A549 (cell line): ENCODE data around the gene CRYZ. TPM values are rescaled to one million over a fixed set of nuclear protein-coding genes. Genes with fewer than 3 reads are reported as not detected.

ENCODE experiments used
- ATAC-seq, 2 experiments: fragments of 200-7000 bp in 1 of 2; fragments of >200 bp in 1 of 2; cut with Nextera tagmentation in 1 of 2; cut with Tn5 transposase in 1 of 2; 3 replicates each; pipeline versions ENCODE4 v1.8.0 to v1.9.1; 2018 to 2020; ENCODE audit warnings: mild to moderate bottlenecking in 1 of 2, moderate library complexity in 1 of 2
- CTCF ChIA-PET: fragments of 300-600 bp; sonication (Branson Sonifier 250); formaldehyde crosslinking; extraction: SDS; loops from one replicate; lab custom pipeline; 2021; ENCODE audit warnings: antibody characterized with exemption, inconsistent platforms; lab: Yijun Ruan, JAX
- POLR2A ChIA-PET: fragments of 350-600 bp; formaldehyde crosslinking; extraction: SDS; loops from one replicate; lab custom pipeline; 2021; ENCODE audit warnings: antibody characterized with exemption, inconsistent platforms; lab: Yijun Ruan, JAX
- DNase-seq, 2 experiments: peaks; one replicate each; pipeline versions ENCODE4 v3.0.0 to v3.0.0-alpha.2; 2011 to 2016; ENCODE audit warnings: low read depth in 1 of 2, low spot score in 1 of 2
- FAIRE-seq: peaks from 2 replicates; lab custom pipeline; 2011; peaks lifted over from hg19 to GRCh38; lab: Jason Lieb, UNC
- H3K27ac ChIP-seq, 2 experiments: fragments of >200 bp; sonication (Bioruptor Twin); formaldehyde crosslinking; 3 replicates each; pipeline ENCODE4 v1.5.1; 2016 to 2017
- H3K4me1 ChIP-seq: fragments of >200 bp; sonication (Bioruptor Twin); formaldehyde crosslinking; 3 replicates; pipeline ENCODE4 v1.6.1; 2016
- H3K4me2 ChIP-seq: fragments of >200 bp; sonication (Bioruptor Twin); formaldehyde crosslinking; 3 replicates; pipeline ENCODE4 v1.6.1; 2016
- H3K4me3 ChIP-seq: fragments of >200 bp; sonication (Bioruptor Twin); formaldehyde crosslinking; 3 replicates; pipeline ENCODE4 v1.5.1; 2016
- H3K9me3 ChIP-seq: fragments of >200 bp; sonication (Bioruptor Twin); formaldehyde crosslinking; 3 replicates; pipeline ENCODE4 v1.6.1; 2016
- ATOH8 ChIP-seq: fragments of 250-450 bp; sonication (Bioruptor Pico); IDR thresholded peaks from 2 replicates; pipeline ENCODE4 v1.5.0; 2020; ENCODE audit warnings: low read depth, mild to moderate bottlenecking, moderate library complexity
- BCL3 ChIP-seq: fragments of >200 bp; sonication (Bioruptor Twin); formaldehyde crosslinking; IDR thresholded peaks from 3 replicates; pipeline ENCODE4 v1.6.1; 2016
- CBX2 ChIP-seq: fragments of 200-600 bp; sonication (generic); IDR thresholded peaks from 2 replicates; pipeline ENCODE4 v1.6.1; 2016; ENCODE audit warnings: low read depth, mild to moderate bottlenecking, borderline replicate concordance
- CBX8 ChIP-seq: fragments of 200-600 bp; sonication (generic); IDR thresholded peaks from 2 replicates; pipeline ENCODE4 v1.6.1; 2016
- CEBPB ChIP-seq, 2 experiments: fragments of >200 bp in 1 of 2; sonication (Bioruptor Twin) in 1 of 2; formaldehyde crosslinking in 1 of 2; IDR thresholded peaks; 2 replicates each; pipeline ENCODE4 v1.6.1; 2012 to 2016
- CHD4 ChIP-seq: fragments of 200-600 bp; sonication (generic); IDR thresholded peaks from 2 replicates; pipeline ENCODE4 v1.6.1; 2016; ENCODE audit warnings: antibody characterized with exemption, mild to moderate bottlenecking, borderline replicate concordance
- CTCF ChIP-seq: fragments of >200 bp; sonication (Bioruptor Twin); formaldehyde crosslinking; IDR thresholded peaks from 3 replicates; pipeline ENCODE4 v1.5.1; 2016
- EHF ChIP-seq: fragments of 250-450 bp; sonication (Bioruptor Pico); IDR thresholded peaks from 2 replicates; pipeline ENCODE4 v1.5.0; 2020; ENCODE audit warnings: mild to moderate bottlenecking
- EHMT2 ChIP-seq: fragments of 200-600 bp; sonication (generic); IDR thresholded peaks from 2 replicates; pipeline ENCODE4 v1.6.1; 2016; ENCODE audit warnings: antibody characterized with exemption, low read depth, mild to moderate bottlenecking, moderate library complexity
- ELK1 ChIP-seq: fragments of 150-350 bp; IDR thresholded peaks from 2 replicates; pipeline ENCODE4 v1.6.1; 2014; ENCODE audit warnings: low read depth, mild to moderate bottlenecking, low read length
- FOXS1 ChIP-seq: fragments of 250-450 bp; sonication (Bioruptor Pico); IDR thresholded peaks from 2 replicates; pipeline ENCODE4 v1.5.0; 2020; ENCODE audit warnings: mild to moderate bottlenecking, moderate library complexity
- HEYL ChIP-seq: fragments of 250-450 bp; sonication (Bioruptor Pico); IDR thresholded peaks from 2 replicates; pipeline ENCODE4 v1.8.0; 2021; ENCODE audit warnings: mild to moderate bottlenecking, moderate library complexity
- JUN ChIP-seq, 2 experiments: fragments of >200 bp; sonication (Bioruptor Twin); formaldehyde crosslinking; IDR thresholded peaks; 2 replicates in 1 of 2; 3 replicates in 1 of 2; pipeline ENCODE4 v1.6.1; 2016 to 2017
- MAX ChIP-seq: IDR thresholded peaks from 2 replicates; pipeline ENCODE4 v1.6.1; 2012
- NPAS2 ChIP-seq: fragments of 250-450 bp; sonication (Bioruptor Pico); IDR thresholded peaks from 2 replicates; pipeline ENCODE4 v1.8.0; 2022; ENCODE audit warnings: mild to moderate bottlenecking, moderate library complexity, borderline replicate concordance
- PBX3 ChIP-seq: IDR thresholded peaks from 2 replicates; pipeline ENCODE4 v1.6.1; 2012
- PHF8 ChIP-seq: fragments of 200-600 bp; sonication (generic); IDR thresholded peaks from 2 replicates; pipeline ENCODE4 v1.6.1; 2016; ENCODE audit warnings: low read depth, mild to moderate bottlenecking, antibody characterized with exemption, moderate library complexity, borderline replicate concordance
- POLR2AphosphoS2 ChIP-seq: conservative IDR thresholded peaks from 2 replicates; pipeline ENCODE4 v1.6.1; 2012; ENCODE audit warnings: low read length, improper control_type of control experiment, inconsistent platforms
- RAD21 ChIP-seq, 2 experiments: fragments of >200 bp in 1 of 2; sonication (Bioruptor Twin) in 1 of 2; formaldehyde crosslinking in 1 of 2; IDR thresholded peaks in 1 of 2; conservative IDR thresholded peaks in 1 of 2; 2 replicates in 1 of 2; 3 replicates in 1 of 2; pipeline ENCODE4 v1.6.1; 2012 to 2018; ENCODE audit warnings: inconsistent platforms in 1 of 2
- RNF2 ChIP-seq: fragments of 200-600 bp; sonication (generic); IDR thresholded peaks from 2 replicates; pipeline ENCODE4 v1.6.1; 2016; ENCODE audit warnings: low read depth, mild to moderate bottlenecking, antibody characterized with exemption, moderate library complexity, borderline replicate concordance
- SMC3 ChIP-seq: fragments of >200 bp; sonication (Bioruptor Twin); formaldehyde crosslinking; IDR thresholded peaks from 3 replicates; pipeline ENCODE4 v1.6.1; 2018; ENCODE audit warnings: inconsistent platforms
- SREBF2 ChIP-seq: fragments of 450-650 bp; IDR thresholded peaks from 2 replicates; pipeline ENCODE4 v1.6.1; 2014; ENCODE audit warnings: mild to moderate bottlenecking, moderate library complexity
- TP53 ChIP-seq: fragments of 250-450 bp; sonication (Bioruptor Pico); IDR thresholded peaks from 2 replicates; pipeline ENCODE4 v1.5.0; 2021; ENCODE audit warnings: mild to moderate bottlenecking, moderate library complexity
- WGBS: methylation state at CpG from one replicate; pipeline ENCODE4 v1.1.6; 2017; ENCODE audit errors: missing lambda C conversion rate; 5-methylcytosine and 5-hydroxymethylcytosine counted together
- polyA plus RNA-seq, 4 experiments: library from polyadenylated mRNA; depleted of rRNA in 3 of 4; stranded (reverse); fragments of >200 nt; fragmentation: RNase III in 1 of 4; extraction: RNeasy Plus Mini Kit Qiagen cat#74134 plus additional on column Dnase treatment in 1 of 4; gene quantifications; 2 replicates in 3 of 4; 3 replicates in 1 of 4; pipeline ENCODE4 v1.2.3, GENCODE V29; 2011 to 2017

Gene CRYZ
- polyA plus RNA-seq, 2 of the 4 experiments (the other 2 are of a cell fraction): 99.1 to 159 TPM

- TF ChIP-seq ELK1 (no peak), CEBPB (IDR thresholded peaks at IDR 0.05) (no peak), HEYL (CRISPR knock-in tag) (no peak), PHF8 (no peak), PBX3 (no peak), CBX8 (no peak), CBX2 (no peak)
- TF ChIP-seq, all 56 proteins: peak for 0
These were observed 40.1 kb upstream of the CRYZ start (continued) for GRCh38 chr1:74772945-74773344.

GRCh38 chr1:74771913-74772515 is 39.2 kb upstream of the CRYZ start:
- no peaks in the 10 kb centered on the region for H3K9me3 ChIP-seq
- ChIA-PET CTCF (interaction anchor here (0.6 to 2.6 kb wide), 10 partner anchors 9 to 437 kb away, joined by 3 to 39 read pairs (median 3); no protein-coding TSS in a partner anchor), POLR2A (no interaction called here)
- FAIRE-seq (no peak), DNase-seq (peak; percentile 1 to 45), ATAC-seq (peak; percentile 56 to 80; a peak in 3 of 6 replicates)
- WGBS: 12% methylated on average over 7 of the region's 7 CpGs
- H3K4me3 ChIP-seq: no peak overlapping the region
- peak overlapping the region; percentile 38; the same call in 2 of the 3 replicates for H3K4me2 ChIP-seq
- no peak overlapping the region for H3K27ac ChIP-seq
- H3K4me1 ChIP-seq: 0 out of 3 replicates have a peak, but pooled peaks cover 3% of the 10 kb centered on the region
- TF ChIP-seq NPAS2 (CRISPR knock-in tag) (no peak), MAX (no peak), CHD4 (no peak), RAD21 (conservative IDR thresholded peaks at IDR 0.05 in 1 of 2, IDR thresholded peaks at IDR 0.05 in 1 of 2) (peak; percentile 65 to 75), CBX8 (no peak), PHF8 (no peak), ATOH8 (CRISPR knock-in tag) (no peak), POLR2AphosphoS2 (no peak), CTCF (peak; percentile 66), SREBF2 (no peak), EHF (CRISPR knock-in tag) (no peak), EHMT2 (no peak), JUN (IDR thresholded peaks at IDR 0.05) (no peak), SMC3 (peak; percentile 73)

GRCh38 chr1:74767490-74767889 is 34.6 kb upstream of the CRYZ start:
- FAIRE-seq: no peak
- Histone ChIP-seq H3K9me3 (no peaks in the 10 kb centered on the region), H3K4me3 (no peak overlapping the region), H3K4me2 (no peak overlapping the region), H3K27ac (no peak overlapping the region), H3K4me1 (0 out of 3 replicates have a peak, but pooled peaks cover 2% of the 10 kb centered on the region)
- CTCF ChIA-PET: no interaction called here
- WGBS: 63% methylated on average over 3 of the region's 3 CpGs
- POLR2A ChIA-PET: no interaction called here
- peak; percentile 62 to 81; a peak in 3 of 6 replicates for ATAC-seq
- peak; percentile 2 to 54 for DNase-seq
- TF ChIP-seq PHF8 (no peak), CTCF (no peak), RNF2 (no peak), BCL3 (no peak), TP53 (no peak), FOXS1 (CRISPR knock-in tag) (no peak), PBX3 (no peak)
